GM23338 (cell line): Measurements from ENCODE around the gene PPP2R2B. TPM values are rescaled to one million over a fixed set of nuclear protein-coding genes. Genes with fewer than 3 reads are reported as not detected.

Experiments
- ATAC-seq: fragments of 200-7000 bp; cut with Tn5 transposase; 3 replicates; pipeline ENCODE4 v1.9.1; 2020
- DNase-seq: peaks from one replicate; pipeline ENCODE4 v3.0.0-alpha.2; 2015; ENCODE audit warnings: low spot score
- H2AFZ ChIP-seq: fragments of 200-600 bp; sonication (generic); 2 replicates; pipeline ENCODE4 v1.8.0; 2016; ENCODE audit warnings: antibody characterized with exemption, mild to moderate bottlenecking, moderate library complexity
- H3F3A ChIP-seq: fragments of 200-600 bp; sonication (generic); replicated peaks from 2 replicates; pipeline ENCODE4 v1.8.0; 2017; ENCODE audit warnings: antibody characterized with exemption, mixed run types, low read depth
- H3K27ac ChIP-seq: fragments of 200-600 bp; sonication (generic); 2 replicates; pipeline ENCODE4 v1.6.1; 2016; ENCODE audit warnings: low read depth
- H3K27me3 ChIP-seq: fragments of 200-600 bp; sonication (generic); 2 replicates; pipeline ENCODE4 v1.8.0; 2016; ENCODE audit warnings: mild to moderate bottlenecking, mixed run types, moderate library complexity; ENCODE audit not compliant: insufficient read depth
- H3K36me3 ChIP-seq: fragments of 200-600 bp; sonication (generic); 2 replicates; pipeline ENCODE4 v1.8.0; 2016; ENCODE audit warnings: mild to moderate bottlenecking; ENCODE audit not compliant: insufficient read depth
- H3K4me1 ChIP-seq: fragments of 200-600 bp; sonication (generic); 2 replicates; pipeline ENCODE4 v1.8.0; 2016; ENCODE audit warnings: mild to moderate bottlenecking, moderate library complexity; ENCODE audit not compliant: insufficient read depth
- H3K4me2 ChIP-seq: fragments of 200-600 bp; sonication (generic); 2 replicates; pipeline ENCODE4 v1.7.1; 2017; ENCODE audit warnings: mixed run types
- H3K4me3 ChIP-seq: fragments of 200-600 bp; sonication (generic); 2 replicates; pipeline ENCODE4 v1.6.1; 2016; ENCODE audit warnings: mixed run types
- H3K79me2 ChIP-seq: fragments of 200-600 bp; sonication (generic); replicated peaks from 2 replicates; pipeline ENCODE4 v1.8.0; 2017; ENCODE audit warnings: mild to moderate bottlenecking; ENCODE audit not compliant: insufficient read depth
- H3K9me2 ChIP-seq: fragments of 200-600 bp; sonication (generic); 2 replicates; pipeline ENCODE4 v1.8.0; 2017; ENCODE audit not compliant: insufficient read depth
- H4K20me1 ChIP-seq: fragments of 200-600 bp; sonication (generic); replicated peaks from 2 replicates; pipeline ENCODE4 v1.8.0; 2017; ENCODE audit warnings: mild to moderate bottlenecking; ENCODE audit not compliant: insufficient read depth
- H3K27ac Mint-ChIP-seq: 2 replicates; pipeline ENCODE4 v1.8.0; 2020; ENCODE audit warnings: inconsistent platforms, mild to moderate bottlenecking, moderate library complexity, mixed read lengths
- H3K27me3 Mint-ChIP-seq: 3 replicates; pipeline ENCODE4 v1.8.0; 2022; ENCODE audit warnings: low read depth, mild to moderate bottlenecking, moderate library complexity, mixed read lengths, inconsistent platforms; ENCODE audit not compliant: insufficient read depth, poor library complexity
- H3K36me3 Mint-ChIP-seq: 3 replicates; pipeline ENCODE4 v1.8.0; 2021; ENCODE audit warnings: low read depth, mild to moderate bottlenecking, inconsistent platforms, moderate library complexity, mixed read lengths
- H3K4me1 Mint-ChIP-seq: 3 replicates; pipeline ENCODE4 v1.8.0; 2020; ENCODE audit warnings: mild to moderate bottlenecking, inconsistent platforms, mixed read lengths
- H3K4me3 Mint-ChIP-seq: 3 replicates; pipeline ENCODE4 v1.8.0; 2021; ENCODE audit warnings: moderate library complexity, mild to moderate bottlenecking, inconsistent platforms, mixed read lengths
- H3K9me3 Mint-ChIP-seq: 3 replicates; pipeline ENCODE4 v1.8.0; 2020; ENCODE audit warnings: moderate library complexity, mild to moderate bottlenecking, inconsistent platforms, mixed read lengths
- CREB1 ChIP-seq: fragments of 250-450 bp; sonication (Bioruptor Pico); IDR thresholded peaks from 2 replicates; pipeline ENCODE4 v1.5.0; 2020; ENCODE audit warnings: low read depth, mild to moderate bottlenecking, moderate library complexity
- EZH2 ChIP-seq: fragments of 200-600 bp; sonication (generic); IDR thresholded peaks from one replicate; pipeline ENCODE4 v1.8.0; 2017; ENCODE audit warnings: antibody characterized with exemption, mild to moderate bottlenecking, low read depth; ENCODE audit not compliant: unreplicated experiment
- JUNB ChIP-seq: IDR thresholded peaks from one replicate; pipeline ENCODE4 v1.6.1; 2016; ENCODE audit warnings: antibody characterized with exemption; ENCODE audit not compliant: unreplicated experiment
- NANOG ChIP-seq: IDR thresholded peaks from 2 replicates; pipeline ENCODE4 v1.6.1; 2016; ENCODE audit warnings: antibody characterized with exemption, borderline replicate concordance
- POLR2AphosphoS5 ChIP-seq: IDR thresholded peaks from 2 replicates; pipeline ENCODE4 v1.6.1; 2016; ENCODE audit warnings: antibody characterized with exemption, low read depth
- REST ChIP-seq: IDR thresholded peaks from one replicate; pipeline ENCODE4 v1.6.1; 2018; ENCODE audit warnings: antibody characterized with exemption; ENCODE audit not compliant: unreplicated experiment
- STAT1 ChIP-seq: IDR thresholded peaks from one replicate; pipeline ENCODE4 v1.6.1; 2016; ENCODE audit warnings: antibody characterized with exemption; ENCODE audit not compliant: unreplicated experiment
- polyA plus RNA-seq: library from polyadenylated mRNA; unstranded; fragments of >200 nt; fragmentation: Nextera tagmentation; extraction: Ambion mirVana; gene quantifications from 2 replicates; pipeline ENCODE4 v1.2.1, GENCODE V29; 2016
- total RNA-seq: library from RNA; depleted of rRNA; stranded (reverse); fragments of >200 nt; shearing (Covaris generic); gene quantifications from 2 replicates; pipeline ENCODE4 v1.2.3, GENCODE V29; 2014
- TF ChIP-seq, protein P1 (sequence below): fragments of 250-450 bp; sonication (Bioruptor Pico); IDR thresholded peaks from 2 replicates; pipeline ENCODE4 v1.5.0; 2020; ENCODE audit warnings: mild to moderate bottlenecking, moderate library complexity
- TF ChIP-seq, protein P2 (sequence below): IDR thresholded peaks from 2 replicates; pipeline ENCODE4 v1.6.1; 2016; ENCODE audit warnings: antibody characterized with exemption
- TF ChIP-seq, protein P3 (sequence below), 2 experiments: fragments of 200-600 bp in 1 of 2; sonication (generic) in 1 of 2; conservative IDR thresholded peaks; 2 replicates each; pipeline versions ENCODE4 v1.5.1 to v1.6.1; 2016 to 2017; ENCODE audit warnings: antibody characterized with exemption in 2 of 2, low read depth in 2 of 2, mild to moderate bottlenecking in 2 of 2, moderate library complexity in 1 of 2

The PPP2R2B gene
- total and polyA plus RNA-seq, 2 experiments from 2014 or later = 21.3 to 33.9 TPM

GRCh38 chr5:146600376-146600775 is 278.2 kb downstream of the PPP2R2B start:
- Histone ChIP-seq H4K20me1 (no peaks in the 10 kb centered on the region), H3K27ac (no peak overlapping the region), H3K36me3 (no peaks in the 10 kb centered on the region), H2AFZ (no peak overlapping the region), H3K4me2 (no peak overlapping the region), H3K79me2 (no peaks in the 10 kb centered on the region), H3K9me2 (peaks cover 4% of the 10 kb centered on the region; the same call in 1 of the 2 replicates), H3K27me3 (no peaks in the 10 kb centered on the region), H3K4me3 (no peak overlapping the region), H3F3A (no peaks in the 10 kb centered on the region), H3K4me1 (no peaks in the 10 kb centered on the region)
- H3K4me1 Mint-ChIP-seq = no peaks in the 10 kb centered on the region
- H3K9me3 Mint-ChIP-seq = no peaks in the 10 kb centered on the region
- H3K27me3 Mint-ChIP-seq = no peaks in the 10 kb centered on the region
- H3K27ac Mint-ChIP-seq = no peak overlapping the region
- no peaks in the 10 kb centered on the region for H3K36me3 Mint-ChIP-seq
- DNase-seq (no peak), ATAC-seq (no peak)
- TF ChIP-seq CREB1 (no peak), NANOG (no peak), EZH2 (no peak), JUNB (no peak), POLR2AphosphoS5 (no peak), REST (no peak), STAT1 (no peak)
- TF ChIP-seq, protein P1, sequence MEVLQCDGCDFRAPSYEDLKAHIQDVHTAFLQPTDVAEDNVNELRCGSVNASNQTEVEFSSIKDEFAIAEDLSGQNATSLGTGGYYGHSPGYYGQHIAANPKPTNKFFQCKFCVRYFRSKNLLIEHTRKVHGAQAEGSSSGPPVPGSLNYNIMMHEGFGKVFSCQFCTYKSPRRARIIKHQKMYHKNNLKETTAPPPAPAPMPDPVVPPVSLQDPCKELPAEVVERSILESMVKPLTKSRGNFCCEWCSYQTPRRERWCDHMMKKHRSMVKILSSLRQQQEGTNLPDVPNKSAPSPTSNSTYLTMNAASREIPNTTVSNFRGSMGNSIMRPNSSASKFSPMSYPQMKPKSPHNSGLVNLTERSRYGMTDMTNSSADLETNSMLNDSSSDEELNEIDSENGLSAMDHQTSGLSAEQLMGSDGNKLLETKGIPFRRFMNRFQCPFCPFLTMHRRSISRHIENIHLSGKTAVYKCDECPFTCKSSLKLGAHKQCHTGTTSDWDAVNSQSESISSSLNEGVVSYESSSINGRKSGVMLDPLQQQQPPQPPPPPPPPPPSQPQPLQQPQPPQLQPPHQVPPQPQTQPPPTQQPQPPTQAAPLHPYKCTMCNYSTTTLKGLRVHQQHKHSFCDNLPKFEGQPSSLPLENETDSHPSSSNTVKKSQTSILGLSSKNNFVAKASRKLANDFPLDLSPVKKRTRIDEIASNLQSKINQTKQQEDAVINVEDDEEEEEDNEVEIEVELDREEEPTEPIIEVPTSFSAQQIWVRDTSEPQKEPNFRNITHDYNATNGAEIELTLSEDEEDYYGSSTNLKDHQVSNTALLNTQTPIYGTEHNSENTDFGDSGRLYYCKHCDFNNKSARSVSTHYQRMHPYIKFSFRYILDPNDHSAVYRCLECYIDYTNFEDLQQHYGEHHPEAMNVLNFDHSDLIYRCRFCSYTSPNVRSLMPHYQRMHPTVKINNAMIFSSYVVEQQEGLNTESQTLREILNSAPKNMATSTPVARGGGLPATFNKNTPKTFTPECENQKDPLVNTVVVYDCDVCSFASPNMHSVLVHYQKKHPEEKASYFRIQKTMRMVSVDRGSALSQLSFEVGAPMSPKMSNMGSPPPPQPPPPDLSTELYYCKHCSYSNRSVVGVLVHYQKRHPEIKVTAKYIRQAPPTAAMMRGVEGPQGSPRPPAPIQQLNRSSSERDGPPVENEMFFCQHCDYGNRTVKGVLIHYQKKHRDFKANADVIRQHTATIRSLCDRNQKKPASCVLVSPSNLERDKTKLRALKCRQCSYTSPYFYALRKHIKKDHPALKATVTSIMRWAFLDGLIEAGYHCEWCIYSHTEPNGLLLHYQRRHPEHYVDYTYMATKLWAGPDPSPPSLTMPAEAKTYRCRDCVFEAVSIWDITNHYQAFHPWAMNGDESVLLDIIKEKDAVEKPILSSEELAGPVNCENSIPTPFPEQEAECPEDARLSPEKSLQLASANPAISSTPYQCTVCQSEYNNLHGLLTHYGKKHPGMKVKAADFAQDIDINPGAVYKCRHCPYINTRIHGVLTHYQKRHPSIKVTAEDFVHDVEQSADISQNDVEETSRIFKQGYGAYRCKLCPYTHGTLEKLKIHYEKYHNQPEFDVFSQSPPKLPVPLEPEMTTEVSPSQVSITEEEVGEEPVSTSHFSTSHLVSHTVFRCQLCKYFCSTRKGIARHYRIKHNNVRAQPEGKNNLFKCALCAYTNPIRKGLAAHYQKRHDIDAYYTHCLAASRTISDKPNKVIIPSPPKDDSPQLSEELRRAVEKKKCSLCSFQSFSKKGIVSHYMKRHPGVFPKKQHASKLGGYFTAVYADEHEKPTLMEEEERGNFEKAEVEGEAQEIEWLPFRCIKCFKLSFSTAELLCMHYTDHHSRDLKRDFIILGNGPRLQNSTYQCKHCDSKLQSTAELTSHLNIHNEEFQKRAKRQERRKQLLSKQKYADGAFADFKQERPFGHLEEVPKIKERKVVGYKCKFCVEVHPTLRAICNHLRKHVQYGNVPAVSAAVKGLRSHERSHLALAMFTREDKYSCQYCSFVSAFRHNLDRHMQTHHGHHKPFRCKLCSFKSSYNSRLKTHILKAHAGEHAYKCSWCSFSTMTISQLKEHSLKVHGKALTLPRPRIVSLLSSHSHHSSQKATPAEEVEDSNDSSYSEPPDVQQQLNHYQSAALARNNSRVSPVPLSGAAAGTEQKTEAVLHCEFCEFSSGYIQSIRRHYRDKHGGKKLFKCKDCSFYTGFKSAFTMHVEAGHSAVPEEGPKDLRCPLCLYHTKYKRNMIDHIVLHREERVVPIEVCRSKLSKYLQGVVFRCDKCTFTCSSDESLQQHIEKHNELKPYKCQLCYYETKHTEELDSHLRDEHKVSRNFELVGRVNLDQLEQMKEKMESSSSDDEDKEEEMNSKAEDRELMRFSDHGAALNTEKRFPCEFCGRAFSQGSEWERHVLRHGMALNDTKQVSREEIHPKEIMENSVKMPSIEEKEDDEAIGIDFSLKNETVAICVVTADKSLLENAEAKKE = no peak
- TF ChIP-seq, protein P2, sequence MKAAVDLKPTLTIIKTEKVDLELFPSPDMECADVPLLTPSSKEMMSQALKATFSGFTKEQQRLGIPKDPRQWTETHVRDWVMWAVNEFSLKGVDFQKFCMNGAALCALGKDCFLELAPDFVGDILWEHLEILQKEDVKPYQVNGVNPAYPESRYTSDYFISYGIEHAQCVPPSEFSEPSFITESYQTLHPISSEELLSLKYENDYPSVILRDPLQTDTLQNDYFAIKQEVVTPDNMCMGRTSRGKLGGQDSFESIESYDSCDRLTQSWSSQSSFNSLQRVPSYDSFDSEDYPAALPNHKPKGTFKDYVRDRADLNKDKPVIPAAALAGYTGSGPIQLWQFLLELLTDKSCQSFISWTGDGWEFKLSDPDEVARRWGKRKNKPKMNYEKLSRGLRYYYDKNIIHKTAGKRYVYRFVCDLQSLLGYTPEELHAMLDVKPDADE = no peak
- TF ChIP-seq, protein P3, sequence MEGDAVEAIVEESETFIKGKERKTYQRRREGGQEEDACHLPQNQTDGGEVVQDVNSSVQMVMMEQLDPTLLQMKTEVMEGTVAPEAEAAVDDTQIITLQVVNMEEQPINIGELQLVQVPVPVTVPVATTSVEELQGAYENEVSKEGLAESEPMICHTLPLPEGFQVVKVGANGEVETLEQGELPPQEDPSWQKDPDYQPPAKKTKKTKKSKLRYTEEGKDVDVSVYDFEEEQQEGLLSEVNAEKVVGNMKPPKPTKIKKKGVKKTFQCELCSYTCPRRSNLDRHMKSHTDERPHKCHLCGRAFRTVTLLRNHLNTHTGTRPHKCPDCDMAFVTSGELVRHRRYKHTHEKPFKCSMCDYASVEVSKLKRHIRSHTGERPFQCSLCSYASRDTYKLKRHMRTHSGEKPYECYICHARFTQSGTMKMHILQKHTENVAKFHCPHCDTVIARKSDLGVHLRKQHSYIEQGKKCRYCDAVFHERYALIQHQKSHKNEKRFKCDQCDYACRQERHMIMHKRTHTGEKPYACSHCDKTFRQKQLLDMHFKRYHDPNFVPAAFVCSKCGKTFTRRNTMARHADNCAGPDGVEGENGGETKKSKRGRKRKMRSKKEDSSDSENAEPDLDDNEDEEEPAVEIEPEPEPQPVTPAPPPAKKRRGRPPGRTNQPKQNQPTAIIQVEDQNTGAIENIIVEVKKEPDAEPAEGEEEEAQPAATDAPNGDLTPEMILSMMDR (conservative IDR thresholded peaks at IDR 0.05; ENCODE audit: low read depth in 2 of 2) = no peak
- H3K4me3 Mint-ChIP-seq = no peak overlapping the region
